H1 (cell line): ENCODE measurements around the gene BARX1. TPM values are rescaled to one million over a fixed set of nuclear protein-coding genes. Genes with fewer than 3 reads are reported as not detected.

Source experiments
- BCL11A ChIP-seq, 2 experiments: IDR thresholded peaks; one replicate each; pipeline ENCODE4 v1.6.1; 2011; ENCODE audit warnings: low read depth in 2 of 2, low read length in 2 of 2, mild to moderate bottlenecking in 2 of 2
- CBX5 ChIP-seq: fragments of 300-800, 300-1000 bp; sonication (generic); IDR thresholded peaks from 2 replicates; pipeline ENCODE4 v1.7.1; 2016; ENCODE audit warnings: antibody characterized with exemption, low read length, low read depth
- HDAC6 ChIP-seq: IDR thresholded peaks from one replicate; pipeline ENCODE4 v1.7.1; 2012; ENCODE audit warnings: low read depth, mild to moderate bottlenecking, inconsistent platforms, low read length, moderate library complexity
- SIRT6 ChIP-seq: IDR thresholded peaks from one replicate; pipeline ENCODE4 v1.7.1; 2012; ENCODE audit warnings: low read length, inconsistent platforms
- TAF1 ChIP-seq: IDR thresholded peaks from 2 replicates; pipeline ENCODE4 v1.6.1; 2011; ENCODE audit warnings: mild to moderate bottlenecking, low read depth, low read length
- polyA plus RNA-seq, 7 experiments: library from polyadenylated mRNA; depleted of rRNA in 3 of 7; stranded (reverse) in 5 of 7; unstranded in 2 of 7; fragments of >200 nt in 5 of 7; fragments of 200-250 nt in 2 of 7; gene quantifications; 1 replicate in 5 of 7; 2 replicates in 1 of 7; 4 replicates in 1 of 7; pipeline versions ENCODE4 v1.2.1 to v1.2.3, GENCODE V29; 2011 to 2013; ENCODE audit warnings: missing spikeins in 2 of 7, mixed read lengths in 2 of 7
- total RNA-seq: library from RNA; stranded (reverse); fragmentation: NEBNext Ultra II Directional; extraction: Animal tissue kit (Norgen Biotek cat#: 25700); gene quantifications from 2 replicates; pipeline ENCODE4 v1.2.1, GENCODE V29; 2021
- TF ChIP-seq, protein P1 (sequence below), 3 experiments: IDR thresholded peaks; 1 replicate in 2 of 3; 2 replicates in 1 of 3; pipeline versions ENCODE4 v1.5.1 to v1.6.1; 2011; ENCODE audit warnings: low read length in 3 of 3, mild to moderate bottlenecking in 3 of 3, inconsistent platforms in 2 of 3, low read depth in 1 of 3, moderate library complexity in 1 of 3; ENCODE audit not compliant: insufficient read depth in 1 of 3; ENCODE audit errors: control extremely low read depth in 1 of 3

The BARX1 gene
- total and polyA plus RNA-seq, 2 of the 8 experiments (the other 6 are each of a cell fraction or from before 2014, with no cell fraction given): 0.79 to 2.6 TPM

DNA sequence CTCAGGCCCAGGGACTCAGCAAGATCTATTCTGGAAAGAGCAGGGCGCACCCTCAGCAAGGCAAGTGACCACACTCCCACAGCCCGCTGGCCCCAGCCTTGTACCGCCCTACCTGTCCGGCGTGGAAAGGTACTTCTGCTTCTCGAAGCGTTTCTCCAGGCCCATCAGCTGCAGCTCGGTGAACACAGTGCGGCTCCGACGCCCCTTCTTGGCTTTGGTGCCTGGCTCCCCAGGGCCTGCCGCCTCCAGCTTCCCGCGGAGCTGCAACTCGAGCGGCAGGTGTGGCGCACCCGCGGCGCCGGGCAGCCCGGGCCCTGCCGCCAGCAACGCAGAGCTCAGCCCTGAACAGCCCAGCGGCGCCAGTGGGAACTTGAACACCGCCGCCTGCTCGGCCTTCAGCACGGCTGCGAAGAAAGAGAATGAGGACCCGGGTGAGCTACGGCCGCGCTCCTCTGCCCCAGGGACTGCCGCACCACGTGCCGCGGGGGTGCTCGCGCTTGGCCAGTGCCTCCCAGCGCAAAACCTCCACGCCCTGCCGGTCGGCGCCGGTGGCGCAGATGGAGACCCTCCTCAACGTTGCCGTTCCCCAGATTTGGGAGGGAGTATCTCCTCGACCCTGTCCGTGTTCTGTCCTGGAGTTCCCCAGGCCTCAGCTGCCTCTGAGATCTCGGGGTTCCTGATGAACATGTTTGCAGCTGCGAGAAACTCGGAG, 2.2 kb downstream of the BARX1 start (continued):
- TF ChIP-seq BCL11A (IDR thresholded peaks at IDR 0.05; ENCODE audit: low read depth in 2 of 2, low read length in 2 of 2): no peak
- no peak for TF ChIP-seq HDAC6
- TF ChIP-seq, protein P1, sequence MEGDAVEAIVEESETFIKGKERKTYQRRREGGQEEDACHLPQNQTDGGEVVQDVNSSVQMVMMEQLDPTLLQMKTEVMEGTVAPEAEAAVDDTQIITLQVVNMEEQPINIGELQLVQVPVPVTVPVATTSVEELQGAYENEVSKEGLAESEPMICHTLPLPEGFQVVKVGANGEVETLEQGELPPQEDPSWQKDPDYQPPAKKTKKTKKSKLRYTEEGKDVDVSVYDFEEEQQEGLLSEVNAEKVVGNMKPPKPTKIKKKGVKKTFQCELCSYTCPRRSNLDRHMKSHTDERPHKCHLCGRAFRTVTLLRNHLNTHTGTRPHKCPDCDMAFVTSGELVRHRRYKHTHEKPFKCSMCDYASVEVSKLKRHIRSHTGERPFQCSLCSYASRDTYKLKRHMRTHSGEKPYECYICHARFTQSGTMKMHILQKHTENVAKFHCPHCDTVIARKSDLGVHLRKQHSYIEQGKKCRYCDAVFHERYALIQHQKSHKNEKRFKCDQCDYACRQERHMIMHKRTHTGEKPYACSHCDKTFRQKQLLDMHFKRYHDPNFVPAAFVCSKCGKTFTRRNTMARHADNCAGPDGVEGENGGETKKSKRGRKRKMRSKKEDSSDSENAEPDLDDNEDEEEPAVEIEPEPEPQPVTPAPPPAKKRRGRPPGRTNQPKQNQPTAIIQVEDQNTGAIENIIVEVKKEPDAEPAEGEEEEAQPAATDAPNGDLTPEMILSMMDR (IDR thresholded peaks at IDR 0.05; ENCODE audit: control extremely low read depth in 1 of 3, insufficient read depth in 1 of 3, low read depth in 1 of 3, low read length in 3 of 3): peak in 2 of 3 experiments; percentile 3 to 9; a peak in 2 of 4 replicates
- no peak for TF ChIP-seq TAF1
- TF ChIP-seq SIRT6: no peak
- no peak for TF ChIP-seq CBX5
